ENCODE measurements around the gene ARFIP1.

- TF ChIP-seq CTCF (IDR thresholded peaks at IDR 0.05) (no peak), ZFX (IDR thresholded peaks at IDR 0.05; ENCODE audit: borderline replicate concordance) (no peak)
These were observed 138.0 kb downstream of the ARFIP1 start for GRCh38 chr4:152917543-152918395.
